GM19351 (cell line): ENCODE data around the gene SPDYE4.

Source experiments
- ATAC-seq: cut with Tn5 transposase; IDR thresholded peaks from one replicate; pipeline ENCODE4 v1.9.1; 2021; ENCODE audit warnings: mild to moderate bottlenecking, moderate library complexity; ENCODE audit not compliant: unreplicated experiment

The SPDYE4 gene

DNA sequence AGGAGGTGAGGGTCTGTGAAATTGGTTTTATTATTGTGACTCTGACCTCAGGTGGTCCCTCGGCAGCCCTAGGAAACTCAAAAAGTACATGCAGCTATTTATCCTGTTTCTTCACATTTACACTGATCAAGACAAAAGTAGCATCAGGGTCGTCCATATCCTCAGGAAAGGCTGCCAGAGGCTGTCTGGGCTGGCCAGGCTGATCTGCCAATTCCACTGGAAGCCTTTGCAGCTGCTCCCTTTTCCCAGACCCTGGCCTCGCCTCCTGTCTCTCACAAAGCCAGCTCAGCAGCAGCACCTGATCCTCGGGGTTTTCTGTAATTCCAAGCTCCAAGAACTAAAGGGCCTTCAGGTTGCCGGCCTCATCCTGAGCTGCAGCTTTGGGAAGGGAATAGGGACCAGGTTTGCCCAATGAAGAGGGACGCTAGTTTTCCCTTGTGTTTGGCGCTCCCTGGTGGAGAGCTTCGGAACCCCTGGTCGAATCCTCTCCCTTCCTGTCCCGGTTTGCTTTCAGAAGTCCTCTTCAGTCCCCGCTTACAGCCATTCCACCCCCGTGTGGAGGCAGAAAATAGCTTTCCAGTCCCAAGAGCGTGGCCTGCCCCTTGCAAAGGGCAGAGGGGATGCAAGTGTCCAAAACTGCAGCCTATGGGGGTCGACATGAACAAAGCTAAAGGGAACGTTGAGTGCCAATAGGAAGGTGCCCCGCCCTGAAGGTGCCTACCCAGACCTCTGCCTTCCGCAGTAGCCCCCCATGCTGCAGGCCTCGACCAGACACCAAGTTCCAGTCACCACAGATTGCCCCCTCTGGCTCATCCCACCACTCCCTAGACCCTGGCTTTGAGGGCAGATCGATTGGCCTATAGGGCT is 27.4 kb upstream of the SPDYE4 start:
- ATAC-seq = no peak

- ATAC-seq = no peak
Observed at GRCh38 chr17:8782176-8782575, 23.8 kb upstream of the SPDYE4 start.

GRCh38 chr17:8781776-8782175 is 23.4 kb upstream of the SPDYE4 start:
- no peak for ATAC-seq

GRCh38 chr17:8776881-8777280 is 18.5 kb upstream of the SPDYE4 start:
- ATAC-seq = no peak

DNA sequence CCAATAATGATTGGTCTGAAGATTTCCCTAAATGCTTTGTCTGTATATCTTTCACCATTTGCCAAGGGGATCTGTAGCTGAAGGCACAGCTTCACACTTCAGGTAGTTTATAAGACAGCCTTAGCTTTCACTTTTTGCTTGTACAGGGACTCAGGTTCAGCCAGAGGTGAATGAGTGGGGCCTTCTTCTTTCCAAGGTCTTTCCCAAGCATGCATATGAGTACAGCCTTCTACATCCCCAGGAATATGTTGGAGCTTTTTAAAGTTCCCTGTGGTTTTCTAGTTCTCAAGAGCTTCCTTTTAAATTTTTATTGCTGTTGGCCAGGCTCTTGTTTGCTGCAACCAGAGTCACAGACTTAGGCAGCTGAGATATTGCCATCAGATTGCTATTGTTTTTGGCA is 17.9 kb upstream of the SPDYE4 start:
- ATAC-seq = no peak

GRCh38 chr17:8766731-8767130 is 8.4 kb upstream of the SPDYE4 start:
- no peak for ATAC-seq

DNA sequence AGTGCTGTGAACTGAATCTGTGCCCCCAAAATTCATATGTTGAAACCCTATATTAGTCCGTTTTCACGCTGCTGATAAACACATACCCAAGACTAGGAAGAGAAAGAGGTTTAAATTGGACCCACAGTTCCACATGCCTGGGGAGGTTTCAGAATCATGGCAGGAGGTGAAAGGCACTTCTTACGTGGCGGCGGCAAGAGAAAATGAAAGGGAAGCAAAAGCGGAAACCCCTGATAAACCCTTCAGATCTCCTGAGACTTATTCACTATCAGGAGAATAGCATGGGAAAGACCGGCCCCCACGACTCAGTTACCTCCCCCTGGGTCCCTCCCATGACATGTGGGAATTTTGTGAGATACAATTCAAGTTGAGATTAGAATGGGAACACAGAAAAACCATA is 3.7 kb upstream of the SPDYE4 start:
- ATAC-seq = no peak

DNA sequence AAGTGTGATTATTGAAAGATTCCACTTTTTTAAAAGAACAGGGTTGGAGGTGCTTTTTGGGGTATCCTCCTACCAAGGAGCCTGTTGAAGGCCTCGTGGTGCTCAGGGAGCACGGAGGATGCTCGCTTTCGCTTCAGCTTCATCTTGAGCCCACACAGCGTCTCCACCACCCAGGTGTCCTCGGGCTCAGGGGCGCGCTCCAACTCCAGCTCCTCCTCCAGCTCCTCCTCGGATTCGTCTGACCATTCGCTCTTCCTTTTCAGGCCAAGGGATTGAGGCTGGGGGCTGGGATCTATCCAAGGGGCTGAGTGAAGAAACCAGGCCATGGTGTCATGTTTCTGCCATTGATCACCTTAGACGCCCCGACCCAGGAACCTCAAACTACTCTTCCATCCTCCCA is 1.2 kb downstream of the SPDYE4 start:
- no peak for ATAC-seq

GRCh38 chr17:8755590-8756255 is 2.6 kb downstream of the SPDYE4 start:
- no peak for ATAC-seq

GRCh38 chr17:8754890-8755289 is 3.5 kb downstream of the SPDYE4 start:
- no peak for ATAC-seq

DNA sequence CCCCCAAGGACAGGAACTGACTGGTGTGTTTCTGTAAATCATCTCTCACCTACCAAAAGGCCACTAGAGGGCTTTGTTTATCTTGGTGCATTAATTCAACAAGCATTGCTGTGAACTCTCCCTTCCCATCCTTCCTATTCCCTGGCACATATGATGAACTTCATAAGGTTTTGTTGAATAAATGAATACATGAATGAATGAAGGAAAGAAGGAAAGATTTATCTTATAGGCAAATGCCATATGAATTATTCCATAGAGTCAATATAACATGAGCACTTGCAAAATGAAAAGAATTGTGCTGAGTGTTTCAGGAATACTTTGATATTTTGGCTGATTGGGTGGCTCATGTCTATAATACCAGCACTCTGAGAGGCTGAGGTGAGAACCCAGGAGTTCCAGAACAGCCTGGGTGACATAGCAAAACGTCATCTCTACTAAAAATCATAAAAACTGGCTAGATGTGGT is 4.3 kb downstream of the SPDYE4 start:
- no peak for ATAC-seq

- ATAC-seq = no peak
Observed at GRCh38 chr17:8753136-8753975, 5.0 kb downstream of the SPDYE4 start.

DNA sequence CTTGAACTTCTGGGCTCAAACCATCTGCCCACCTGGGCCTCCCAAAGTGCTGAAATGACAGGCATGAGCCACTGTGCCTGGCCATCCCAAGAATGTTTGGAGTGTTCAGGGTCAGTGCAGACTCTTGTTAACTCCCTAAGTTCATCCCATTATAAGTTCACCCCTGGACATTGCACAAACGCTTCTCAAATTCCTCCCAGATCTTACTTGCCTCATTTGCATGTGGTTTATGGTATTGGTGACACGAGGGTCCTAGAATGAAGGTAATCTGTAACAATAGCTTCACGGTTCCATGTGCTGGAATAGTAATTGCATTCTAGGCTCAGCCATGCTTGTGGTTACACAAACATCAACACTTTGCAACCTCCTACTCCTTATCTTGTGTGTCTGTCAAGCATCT is 8.7 kb downstream of the SPDYE4 start:
- ATAC-seq = no peak

DNA sequence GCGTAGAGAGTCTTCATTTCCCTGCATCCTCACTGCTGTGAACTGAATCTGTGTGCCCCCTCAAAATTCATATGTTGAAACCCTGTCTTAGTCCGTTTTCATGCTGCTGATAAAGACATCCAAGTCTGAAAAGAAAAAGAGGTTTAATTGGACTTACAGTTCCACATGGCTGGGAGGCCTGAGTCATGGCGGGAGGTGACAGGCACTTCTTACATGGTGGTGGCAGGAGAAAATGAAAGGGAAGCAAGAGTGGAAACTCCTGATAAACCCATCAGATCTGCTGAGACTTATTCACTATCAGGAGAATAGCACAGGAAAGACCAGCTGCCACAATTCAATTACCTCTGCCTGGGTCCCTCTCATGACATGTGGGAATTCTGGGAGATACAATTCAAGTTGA is 10.6 kb downstream of the SPDYE4 start:
- ATAC-seq = no peak

DNA sequence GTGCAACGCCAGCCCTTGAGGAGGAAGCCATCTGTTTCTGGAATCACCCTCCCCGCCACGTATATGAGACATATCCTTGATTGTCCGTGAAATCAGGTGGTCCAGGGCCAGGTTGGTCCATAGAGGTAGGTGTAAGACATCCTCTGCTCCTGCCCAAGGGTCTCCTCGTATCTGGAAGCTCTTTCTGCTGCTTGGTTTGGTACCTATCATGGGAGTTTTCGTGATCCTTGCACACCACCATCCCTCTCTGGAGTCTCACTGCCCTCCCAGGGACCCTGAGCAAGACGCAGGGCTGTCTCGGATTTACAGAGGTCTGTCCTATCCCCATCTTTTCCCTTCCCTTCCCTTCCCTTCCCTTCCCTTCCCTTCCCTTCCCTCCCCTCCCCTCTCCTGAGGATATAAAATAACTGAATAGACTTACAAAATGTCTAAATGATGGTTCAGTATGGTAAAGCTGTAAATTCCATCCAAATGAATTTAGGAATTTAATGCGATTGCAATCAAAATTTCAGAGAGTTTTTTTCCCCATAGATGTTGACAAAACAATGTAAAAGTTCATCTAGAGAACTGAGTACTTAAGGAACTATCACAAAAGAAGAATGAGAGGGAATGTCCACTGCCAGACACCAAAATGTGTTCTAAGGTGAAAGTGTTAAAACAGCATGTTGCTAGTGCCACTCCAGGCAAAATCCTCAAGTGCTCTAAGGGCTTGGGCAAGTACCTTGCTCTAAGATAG is 11.7 kb downstream of the SPDYE4 start:
- no peak for ATAC-seq

DNA sequence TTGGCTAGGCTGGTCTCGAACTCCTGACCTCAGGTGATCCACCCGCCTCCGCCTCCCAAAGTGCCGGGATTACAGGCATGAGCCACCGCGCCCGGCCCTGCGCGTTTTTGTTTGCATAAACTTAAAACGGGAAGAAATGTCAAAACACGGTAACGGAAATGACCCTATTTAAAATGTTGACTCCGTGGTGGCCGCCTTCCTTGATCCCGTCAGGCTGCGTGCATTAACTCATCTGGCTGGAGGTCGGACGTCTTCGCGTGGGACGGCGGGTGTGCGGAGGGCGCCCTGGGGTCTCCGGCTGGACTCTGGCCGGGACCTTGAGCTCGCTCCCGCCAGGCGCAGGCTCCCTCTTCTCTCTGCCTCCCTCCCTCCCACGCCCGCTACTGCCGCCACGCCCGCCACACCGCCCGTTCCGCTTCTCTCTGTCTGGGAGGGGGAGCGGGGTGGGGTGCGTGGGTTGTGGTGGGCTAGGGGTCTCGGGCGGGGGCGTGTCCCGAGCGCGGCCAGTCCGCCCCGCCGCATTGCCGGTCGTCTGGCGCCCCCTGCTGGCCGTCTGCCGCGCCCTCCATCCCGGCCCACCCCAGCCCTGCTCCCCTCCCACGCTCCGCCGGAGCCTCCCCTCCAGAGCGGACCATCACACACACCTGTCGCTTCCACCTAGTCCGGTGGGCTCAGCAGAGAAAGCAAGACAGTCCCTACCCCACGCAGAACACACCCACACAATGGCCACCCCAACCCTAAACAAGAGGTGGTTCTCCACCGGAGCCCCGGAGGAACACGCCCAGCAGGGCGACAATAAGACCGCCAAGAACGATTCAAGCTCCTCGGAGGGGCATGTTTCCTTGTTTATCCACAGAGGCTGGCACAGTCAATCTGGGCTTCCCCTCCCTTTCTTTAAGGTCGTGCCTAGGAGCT is 12.5 kb downstream of the SPDYE4 start:
- no peak for ATAC-seq

- no peak for ATAC-seq
Observed at GRCh38 chr17:8744086-8744785, 14.1 kb downstream of the SPDYE4 start.

DNA sequence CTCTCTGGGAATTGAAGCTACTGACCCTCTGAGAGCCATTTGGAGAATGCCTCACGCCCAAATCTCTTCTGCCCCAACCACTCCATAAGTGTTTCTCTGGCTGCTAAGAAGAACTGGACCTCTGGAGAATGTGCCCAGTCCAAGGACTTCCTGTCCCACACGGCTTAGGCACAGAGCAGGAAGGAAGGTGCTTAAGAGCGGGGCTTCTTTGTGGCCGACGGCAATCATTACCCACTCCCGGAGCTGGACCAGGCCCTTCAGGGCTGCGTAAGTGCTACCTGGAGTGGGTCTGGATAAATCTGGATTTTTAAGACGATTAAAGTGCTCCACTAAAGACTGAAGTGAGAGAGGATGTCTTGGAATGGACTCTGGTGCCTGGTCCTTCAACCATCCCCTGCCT is 15.5 kb downstream of the SPDYE4 start:
- ATAC-seq = no peak

DNA sequence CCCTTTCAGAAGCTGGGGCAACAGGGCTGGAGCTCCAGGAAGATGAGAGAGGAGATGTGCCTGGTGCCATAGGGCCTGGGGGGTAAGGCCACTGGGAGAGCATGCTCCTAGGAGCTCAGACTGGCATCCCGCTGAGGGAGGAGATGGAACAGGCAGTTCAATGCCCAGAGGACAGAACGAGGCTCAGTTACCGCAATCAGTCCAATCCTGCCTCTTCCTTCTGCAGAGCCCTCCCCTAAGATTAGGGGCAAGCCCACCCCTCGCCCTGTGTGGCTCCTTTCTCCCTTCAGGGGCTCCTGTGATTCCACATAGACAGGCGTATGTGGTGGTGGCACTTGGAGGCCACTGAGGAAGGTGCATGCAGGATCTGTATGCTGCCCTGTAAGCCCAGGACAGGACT is 16.1 kb downstream of the SPDYE4 start:
- ATAC-seq = no peak
